ENCODE data around the gene RGL4. TPM values are rescaled to one million over a fixed set of nuclear protein-coding genes. Genes with fewer than 3 reads are reported as not detected.

RGL4 gene
- total RNA-seq, 3 donors from 2014 or later: 2.0 TPM; not detected in 2

GRCh38 chr22:23683545-23683944, 7.3 kb upstream of the RGL4 start:
- no peaks in the 10 kb centered on the region for H3K9me3 ChIP-seq
- H3K36me3 ChIP-seq: no peaks in the 10 kb centered on the region
- no peak for TF ChIP-seq CTCF (IDR thresholded peaks at IDR 0.05)
- no peak for TF ChIP-seq POLR2AphosphoS5 (IDR thresholded peaks at IDR 0.05)
- TF ChIP-seq POLR2A (IDR thresholded peaks at IDR 0.05): no peak
- intact Hi-C loops (cut with DNase I; ENCODE audit: low total_unique reads): no loop called here
- no peak overlapping the region for H3K27ac ChIP-seq
- no peaks in the 10 kb centered on the region for H3K4me1 ChIP-seq
- H3K4me3 ChIP-seq: no peak overlapping the region
- H3K27me3 ChIP-seq: no peaks in the 10 kb centered on the region
- no peak for DNase-seq (ENCODE audit: low spot score in 2 of 2)

- no peak for TF ChIP-seq POLR2AphosphoS5 (IDR thresholded peaks at IDR 0.05)
- TF ChIP-seq CTCF (IDR thresholded peaks at IDR 0.05): no peak
- TF ChIP-seq POLR2A (IDR thresholded peaks at IDR 0.05): no peak
- intact Hi-C loops (cut with DNase I; ENCODE audit: low total_unique reads): no loop called here
- DNase-seq (ENCODE audit: low spot score in 2 of 2): peak in 1 of 2 donors; percentile 31
- Histone ChIP-seq H3K9me3 (no peaks in the 10 kb centered on the region), H3K36me3 (no peaks in the 10 kb centered on the region), H3K27ac (no peak overlapping the region), H3K4me1 (no peaks in the 10 kb centered on the region), H3K4me3 (no peak overlapping the region), H3K27me3 (no peaks in the 10 kb centered on the region)
These were observed 6.8 kb upstream of the RGL4 start for GRCh38 chr22:23684026-23684425.

- Histone ChIP-seq H3K36me3 (no peaks in the 10 kb centered on the region), H3K4me1 (no peaks in the 10 kb centered on the region), H3K4me3 (no peak overlapping the region), H3K9me3 (no peaks in the 10 kb centered on the region), H3K27me3 (no peaks in the 10 kb centered on the region), H3K27ac (no peak overlapping the region)
- intact Hi-C loops (cut with DNase I; ENCODE audit: low total_unique reads): no loop called here
- DNase-seq (ENCODE audit: low spot score in 2 of 2): peak in 1 of 2 donors; percentile 48
- TF ChIP-seq POLR2AphosphoS5 (IDR thresholded peaks at IDR 0.05) (no peak), CTCF (IDR thresholded peaks at IDR 0.05) (no peak), POLR2A (IDR thresholded peaks at IDR 0.05) (no peak)
These were observed 6.2 kb upstream of the RGL4 start for GRCh38 chr22:23684561-23685031.

GRCh38 chr22:23685205-23685784, 5.5 kb upstream of the RGL4 start:
- TF ChIP-seq CTCF (IDR thresholded peaks at IDR 0.05): no peak
- TF ChIP-seq POLR2AphosphoS5 (IDR thresholded peaks at IDR 0.05): no peak
- no peak for TF ChIP-seq POLR2A (IDR thresholded peaks at IDR 0.05)
- no peaks in the 10 kb centered on the region for H3K9me3 ChIP-seq
- H3K4me3 ChIP-seq: no peak overlapping the region
- no peak overlapping the region for H3K27ac ChIP-seq
- intact Hi-C loops (cut with DNase I; ENCODE audit: low total_unique reads): no loop called here
- H3K36me3 ChIP-seq: no peaks in the 10 kb centered on the region
- DNase-seq (ENCODE audit: low spot score in 2 of 2): peak in 1 of 2 donors; percentile 33
- H3K4me1 ChIP-seq: no peaks in the 10 kb centered on the region
- no peaks in the 10 kb centered on the region for H3K27me3 ChIP-seq

- no peaks in the 10 kb centered on the region for H3K4me1 ChIP-seq
- H3K4me3 ChIP-seq: no peak overlapping the region
- no peaks in the 10 kb centered on the region for H3K27me3 ChIP-seq
- TF ChIP-seq CTCF (IDR thresholded peaks at IDR 0.05) (no peak), POLR2AphosphoS5 (IDR thresholded peaks at IDR 0.05) (no peak), POLR2A (IDR thresholded peaks at IDR 0.05) (no peak)
- peak in 1 of 2 donors; percentile 27 for DNase-seq (ENCODE audit: low spot score in 2 of 2)
- no peaks in the 10 kb centered on the region for H3K36me3 ChIP-seq
- H3K9me3 ChIP-seq: no peaks in the 10 kb centered on the region
- H3K27ac ChIP-seq: no peak overlapping the region
- intact Hi-C loops (cut with DNase I; ENCODE audit: low total_unique reads): no loop called here
These were observed 4.3 kb upstream of the RGL4 start for GRCh38 chr22:23686416-23687024.
